Activated CD4-positive, CD25-positive, alpha-beta regulatory T cell treated with anti-CD3 and anti-CD28 coated beads, Interleukin-2, amount 50 U/mL, for 24 hours (primary cell): ENCODE data around the gene SLC17A7.

Source experiments
- ATAC-seq, 2 donors: fragments of 150-1000 bp; cut with Tn5 transposase; one replicate each; pipeline ENCODE4 v1.10.0; 2021; ENCODE audit warnings: mild to moderate bottlenecking in 1 of 2, moderate library complexity in 1 of 2

SLC17A7 gene

GRCh38 chr19:49443366-49444099 is 2.2 kb upstream of the SLC17A7 start:
- ATAC-seq: peak; percentile 95 to 97

DNA sequence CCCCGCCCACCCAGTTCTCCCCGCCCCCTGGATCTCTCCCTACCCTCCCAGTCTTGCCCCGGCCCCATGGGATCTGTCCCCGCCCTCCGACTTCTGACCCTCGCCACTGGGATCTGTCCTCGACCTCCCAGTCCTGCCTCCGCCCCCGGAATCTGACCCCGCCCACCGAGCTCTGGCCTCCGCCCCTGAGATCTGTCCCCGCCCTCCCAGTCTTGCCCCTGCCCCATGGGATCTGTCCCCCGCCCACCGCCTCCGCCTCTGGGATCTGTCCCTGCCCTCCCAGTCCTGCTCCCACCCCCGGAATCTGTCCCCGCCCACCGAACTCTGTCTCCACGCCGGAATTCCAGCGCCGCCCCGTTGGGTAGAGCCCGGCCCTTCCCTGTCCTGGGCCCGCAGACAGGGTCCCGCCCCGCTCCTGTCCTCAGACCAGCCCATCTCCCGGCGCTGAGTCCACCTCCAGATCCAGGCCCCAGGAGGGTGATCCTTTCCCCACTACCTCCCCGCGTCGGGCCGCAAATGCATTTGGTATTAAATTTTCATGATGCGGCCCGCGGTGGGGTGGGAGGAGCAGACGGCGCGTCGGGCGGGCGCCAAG is 1.5 kb upstream of the SLC17A7 start:
- peak; percentile 6 to 16 for ATAC-seq

GRCh38 chr19:49442354-49442753 is 1.0 kb upstream of the SLC17A7 start:
- no peak for ATAC-seq

DNA sequence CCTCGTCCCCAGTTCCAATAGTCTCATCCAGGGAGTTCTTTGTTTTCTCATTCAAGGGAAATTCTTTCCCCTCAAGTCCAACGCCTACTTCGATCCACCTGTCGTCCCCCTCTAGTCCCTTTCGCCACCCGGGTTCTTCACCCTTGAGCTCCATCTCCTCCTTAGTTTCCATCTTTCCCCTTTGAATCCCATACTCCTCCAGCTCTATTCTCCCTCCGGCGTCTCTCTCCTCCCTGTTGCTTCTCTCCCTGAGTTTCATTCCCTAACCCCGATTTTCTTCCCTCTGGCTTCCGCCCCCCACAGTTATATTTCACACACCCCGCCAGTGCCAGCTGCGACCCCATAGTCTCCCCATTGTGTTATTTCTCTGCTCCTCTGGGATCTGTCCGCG is 628 bp upstream of the SLC17A7 start:
- ATAC-seq: no peak

- ATAC-seq: no peak
These were observed 703 bp downstream of the SLC17A7 start for GRCh38 chr19:49440439-49441209.

GRCh38 chr19:49439836-49440235 is 1.5 kb downstream of the SLC17A7 start:
- no peak for ATAC-seq

DNA sequence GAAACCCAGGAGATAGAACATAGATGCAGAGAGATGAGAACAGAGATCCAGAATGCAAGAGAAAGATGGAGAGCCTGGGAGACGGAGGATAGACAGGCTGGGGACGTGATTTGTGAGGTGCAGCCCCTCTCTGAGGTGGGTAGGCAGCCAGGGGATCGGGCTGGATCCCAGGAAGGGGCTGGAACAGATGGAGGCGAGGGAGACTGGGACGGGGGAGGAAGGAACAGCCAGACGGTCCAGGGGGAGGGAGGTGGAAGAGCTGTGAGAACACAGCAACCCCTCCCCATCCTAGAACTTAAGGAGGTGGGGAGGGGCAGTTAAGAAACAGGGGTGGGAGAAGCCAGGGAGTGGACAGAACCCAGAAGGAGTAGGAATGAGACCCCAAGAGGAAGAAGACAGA is 3.1 kb downstream of the SLC17A7 start:
- no peak for ATAC-seq

DNA sequence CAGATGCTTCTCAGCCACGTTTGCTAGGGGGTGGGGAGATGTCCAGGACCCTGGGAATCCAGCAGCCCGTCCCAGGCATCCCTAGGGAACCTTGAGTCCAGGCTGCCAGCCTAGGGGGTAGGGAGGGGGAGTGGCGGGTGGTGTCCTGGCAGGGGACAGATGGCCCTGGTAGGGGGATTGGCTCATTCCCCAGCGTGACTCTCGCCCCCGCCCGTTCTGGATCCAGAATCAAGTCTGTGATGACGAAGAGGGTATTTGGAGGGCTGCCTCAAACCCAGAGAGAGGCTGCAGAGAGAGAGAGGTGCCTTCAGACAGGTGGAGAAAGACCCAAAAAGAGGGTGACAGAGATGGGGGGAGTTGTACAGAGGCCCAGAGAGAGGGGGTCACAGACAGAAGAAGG is 4.1 kb downstream of the SLC17A7 start:
- no peak for ATAC-seq

- no peak for ATAC-seq
These were observed 4.8 kb downstream of the SLC17A7 start for GRCh38 chr19:49436381-49437017.

- ATAC-seq: no peak
These were observed 5.7 kb downstream of the SLC17A7 start for GRCh38 chr19:49435670-49436069.

DNA sequence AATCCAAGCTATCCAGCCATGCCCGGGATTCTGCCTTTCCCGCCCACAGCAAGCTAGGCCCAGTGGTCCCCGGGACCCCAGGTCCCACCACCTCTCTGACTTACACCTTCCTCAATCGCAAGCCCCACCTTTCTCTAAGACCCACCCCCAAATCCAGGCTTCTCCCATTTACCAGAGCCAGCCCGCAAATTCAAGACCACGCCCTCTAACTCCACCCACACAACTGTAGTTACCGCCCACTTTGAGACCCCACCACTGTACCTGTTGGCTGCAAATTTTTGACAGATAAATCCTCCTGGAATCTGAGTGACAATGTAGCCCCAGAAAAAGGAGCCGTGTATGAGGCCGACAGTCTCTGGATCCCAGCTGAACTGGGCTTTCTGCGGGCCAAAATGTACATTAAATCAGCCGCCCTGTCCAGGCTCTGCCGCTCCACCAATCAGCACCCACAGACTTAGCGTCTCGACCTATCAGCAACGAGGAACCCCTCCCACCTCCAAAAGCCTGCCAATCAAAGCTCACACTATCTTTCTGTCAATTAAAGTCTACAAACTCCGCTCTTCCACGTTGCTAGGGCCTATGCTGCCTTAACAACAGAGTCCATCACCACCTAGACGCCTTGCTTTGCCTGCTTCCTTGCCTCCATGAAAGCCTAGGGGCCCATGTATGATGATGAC is 6.3 kb downstream of the SLC17A7 start:
- ATAC-seq: no peak

DNA sequence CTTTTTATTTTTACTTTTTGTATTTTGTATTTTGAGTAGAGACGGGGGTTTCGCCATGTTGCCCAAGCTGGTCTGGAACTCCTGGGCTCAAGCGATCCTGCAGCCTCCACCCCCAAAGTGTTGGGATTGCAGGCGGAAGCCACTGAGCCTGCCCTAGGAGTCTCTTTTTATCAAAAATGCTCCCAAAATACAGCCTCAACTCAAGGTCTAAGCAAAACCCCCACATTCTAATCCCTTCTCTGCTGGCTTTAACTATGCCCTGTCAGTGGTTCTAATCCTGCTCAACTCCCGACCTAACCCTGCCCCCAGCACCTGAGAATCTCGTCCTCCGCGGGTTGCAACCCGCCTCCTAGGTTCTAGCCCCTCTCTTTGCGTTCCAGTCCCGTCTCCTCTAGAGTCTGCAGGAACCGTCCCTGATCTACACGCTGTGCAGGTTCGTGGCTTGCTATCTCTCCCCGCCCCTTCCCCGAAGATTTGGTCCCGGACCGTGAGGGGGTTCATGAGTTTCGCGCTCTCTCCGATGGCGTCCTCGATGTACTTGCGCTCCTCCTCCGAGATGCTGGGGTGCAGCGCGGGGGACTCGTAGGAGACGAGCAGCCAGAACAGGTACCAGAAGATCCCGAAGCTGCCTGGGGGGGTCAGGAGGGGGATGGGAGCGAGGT is 8.0 kb downstream of the SLC17A7 start:
- no peak for ATAC-seq

DNA sequence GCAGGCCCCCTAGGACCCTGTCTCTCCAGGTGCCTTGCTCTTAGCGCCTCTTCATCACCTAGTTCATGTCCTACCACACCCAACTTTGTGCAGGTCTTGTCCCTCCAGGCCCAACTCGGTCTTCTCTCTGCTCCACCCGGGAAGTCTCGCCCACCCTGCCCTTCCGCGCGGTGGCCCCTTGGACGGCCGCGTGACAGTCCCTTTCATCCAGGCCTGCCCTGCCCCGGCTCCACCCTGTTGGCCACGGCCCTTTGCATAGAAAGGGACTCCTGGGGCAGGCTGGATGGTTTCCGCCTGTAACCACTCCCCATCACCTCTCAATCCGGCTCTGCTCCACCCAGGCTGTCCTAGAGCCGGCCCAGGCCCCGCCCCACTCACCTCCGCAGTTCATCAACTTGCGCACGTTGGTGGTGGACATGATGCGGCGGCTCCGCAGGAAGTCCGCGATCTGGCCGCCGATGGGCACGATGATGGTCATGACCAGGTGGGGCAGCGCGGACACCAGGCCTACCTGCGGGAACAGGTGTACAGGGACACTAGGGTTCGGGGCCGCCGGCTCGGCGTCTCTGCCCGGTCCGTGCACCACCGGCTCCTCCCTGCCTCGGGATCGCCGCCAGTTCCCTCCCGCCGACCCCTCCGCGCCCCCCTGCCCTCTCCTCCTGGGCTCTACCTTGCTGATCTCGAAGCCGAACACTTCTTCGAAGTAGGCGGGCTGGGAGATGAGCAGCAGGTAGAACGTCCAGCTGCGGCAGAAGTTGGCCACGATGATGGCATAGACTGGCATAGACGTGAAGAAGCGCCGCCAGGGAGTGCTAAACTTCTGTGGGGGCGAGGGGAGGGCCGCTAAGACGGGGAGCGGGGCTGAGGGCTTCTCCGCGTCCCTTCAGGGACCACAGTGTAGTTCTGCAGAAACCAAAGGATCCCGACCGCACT is 8.9 kb downstream of the SLC17A7 start:
- peak in 1 of 2 donors; percentile 40 for ATAC-seq

DNA sequence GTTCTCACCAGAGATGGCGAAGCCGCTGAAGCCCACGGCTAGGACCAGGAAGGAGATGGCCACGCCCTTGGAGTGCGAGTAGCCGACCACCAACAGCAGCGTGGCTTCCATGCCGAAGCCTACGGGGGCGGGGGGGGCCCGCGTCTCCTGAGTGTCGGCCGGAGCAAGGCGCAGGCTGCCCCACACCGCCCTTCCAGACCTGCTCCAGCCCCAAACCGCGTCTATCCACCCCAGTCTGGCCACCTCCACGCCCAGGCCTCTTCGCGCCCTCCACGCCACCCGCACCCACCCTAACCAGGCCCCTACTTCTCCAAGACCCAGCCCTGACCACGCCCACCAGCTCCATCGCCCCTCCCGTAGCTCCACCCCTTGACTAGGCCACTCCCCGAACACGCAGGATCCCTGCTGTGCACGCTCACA is 10.0 kb downstream of the SLC17A7 start:
- ATAC-seq: no peak

DNA sequence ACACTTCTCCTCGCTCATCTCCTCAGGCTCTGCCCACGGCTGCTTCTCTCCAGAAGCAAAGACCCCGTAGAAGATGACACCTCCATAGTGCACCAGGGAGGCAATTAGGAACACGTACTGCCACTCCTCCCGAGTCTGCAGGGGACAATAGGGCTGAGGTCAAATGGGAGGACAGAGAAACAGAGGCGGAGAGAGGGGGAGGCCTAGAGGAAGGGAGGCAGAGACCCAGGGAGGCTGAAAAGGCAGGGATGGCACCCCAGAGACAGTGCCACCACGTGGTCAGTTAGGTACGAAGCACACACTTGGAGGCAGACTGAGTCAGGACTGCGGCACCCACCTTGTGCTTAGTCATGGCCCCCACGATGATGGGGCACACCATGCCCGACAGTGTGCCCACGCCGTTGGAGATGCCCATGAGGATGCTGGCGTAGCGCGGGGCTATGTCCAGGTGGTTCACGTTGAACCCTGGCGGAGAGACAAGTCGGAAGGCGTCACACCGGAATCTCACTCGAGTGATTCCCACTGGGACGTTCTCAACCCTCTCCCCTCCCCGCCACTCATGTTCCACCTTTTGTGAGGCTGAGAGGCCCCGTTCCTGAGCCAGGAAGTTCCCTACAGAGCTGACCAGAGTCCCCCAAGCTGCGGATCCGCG is 10.5 kb downstream of the SLC17A7 start:
- peak; percentile 53 to 64 for ATAC-seq

- no peak for ATAC-seq
These were observed 11.1 kb downstream of the SLC17A7 start for GRCh38 chr19:49430172-49430677.

DNA sequence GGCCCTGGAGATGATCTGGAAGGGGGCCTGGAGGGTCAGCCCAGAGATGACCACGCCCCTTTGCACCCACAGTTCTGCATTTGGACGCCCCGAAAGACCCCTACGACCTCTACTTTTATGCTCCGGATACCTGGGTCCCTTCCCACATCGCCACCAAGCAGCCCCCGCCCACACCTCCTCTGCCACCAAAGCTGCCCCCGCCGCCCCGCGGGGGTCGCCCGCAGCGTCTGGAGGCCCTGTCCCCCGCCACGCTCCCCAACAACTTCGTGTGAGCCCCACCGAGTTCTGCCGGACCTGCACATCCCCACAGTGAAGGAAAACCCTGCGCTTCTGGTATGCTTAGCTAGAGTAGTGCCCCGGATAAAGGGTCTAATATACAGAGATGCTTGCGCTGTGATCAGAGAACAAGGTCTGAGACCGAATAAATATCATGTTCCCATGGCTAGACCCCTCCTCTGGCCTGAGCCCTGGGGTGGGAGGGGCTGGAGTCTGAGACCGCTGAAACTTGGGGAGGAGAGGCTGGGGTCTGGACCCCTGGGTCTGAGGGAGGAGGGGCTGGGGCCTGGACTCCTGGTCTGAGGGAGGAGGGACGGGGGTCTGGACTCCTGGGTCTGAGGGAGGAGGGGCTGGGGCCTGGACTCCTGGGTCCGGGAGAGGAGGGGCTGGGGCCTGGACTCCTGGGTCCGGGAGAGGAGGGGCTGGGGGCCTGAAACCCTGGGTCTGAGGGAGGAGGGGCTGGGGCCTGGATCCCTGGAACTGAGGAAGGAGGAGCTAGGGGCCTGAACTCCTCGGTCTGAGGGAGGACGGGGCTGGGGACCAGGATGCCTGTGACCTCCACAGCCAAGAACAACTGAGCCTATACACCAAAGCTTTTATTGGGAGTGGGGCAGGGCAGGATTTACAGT is 12.5 kb downstream of the SLC17A7 start:
- ATAC-seq: no peak

DNA sequence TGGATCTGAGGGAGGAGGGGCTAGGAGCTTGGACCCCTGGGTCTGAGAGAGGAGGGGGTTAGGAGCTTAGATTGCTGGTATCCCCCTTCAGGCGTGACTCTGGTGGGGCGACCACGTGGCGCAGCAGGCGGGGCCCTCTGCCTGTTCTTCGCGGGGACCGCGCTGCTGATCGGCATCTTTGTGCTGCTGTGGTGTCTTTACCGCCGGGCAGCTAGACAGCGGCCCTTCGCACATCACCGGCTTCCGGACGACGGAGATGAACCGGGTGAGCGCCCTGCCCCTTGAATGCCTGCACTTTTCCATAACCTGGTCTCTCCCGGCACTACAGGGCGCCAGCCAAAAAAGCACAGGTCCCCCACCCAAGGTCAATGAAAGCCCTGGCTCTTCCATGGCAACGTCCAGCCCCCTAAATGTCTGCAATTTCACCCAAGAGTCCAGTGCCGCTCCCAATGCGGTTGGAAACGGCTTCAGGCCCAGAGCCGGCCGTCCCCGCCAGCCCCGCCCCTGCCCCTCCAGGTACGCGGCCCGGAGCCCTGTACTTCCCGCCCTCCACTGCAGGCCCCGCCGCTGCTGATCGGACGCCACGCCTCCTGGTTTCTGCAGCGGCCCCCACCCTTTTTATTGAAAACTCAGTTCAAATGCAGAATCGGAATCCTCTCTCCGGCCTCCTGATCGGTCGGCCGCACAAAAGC is 13.3 kb downstream of the SLC17A7 start:
- peak in 1 of 2 donors; percentile 42 for ATAC-seq

DNA sequence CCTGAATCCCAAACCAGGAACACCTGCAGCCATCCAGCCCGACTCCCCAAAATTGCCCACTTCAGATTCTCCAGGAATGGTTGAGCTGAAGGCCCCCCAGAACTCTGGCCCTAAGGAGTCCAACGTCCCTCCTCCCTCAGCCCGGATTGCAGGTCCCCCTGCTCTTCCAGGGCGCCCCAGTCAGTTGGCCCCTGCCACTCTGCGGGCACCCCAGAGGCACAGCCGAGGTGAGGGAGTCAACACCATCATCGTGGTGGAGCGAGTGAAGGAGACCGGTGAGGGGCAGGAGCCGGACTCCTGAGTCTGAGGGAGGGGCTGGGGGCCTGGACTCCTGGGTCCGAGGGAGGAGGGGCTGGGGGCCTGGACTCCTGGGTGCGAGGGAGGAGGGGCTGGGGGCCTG is 14.0 kb downstream of the SLC17A7 start:
- ATAC-seq: no peak
